ENCODE measurements around the gene VSX2. TPM values are rescaled to one million over a fixed set of nuclear protein-coding genes. Genes with fewer than 3 reads are reported as not detected.

VSX2 gene
- total and polyA plus RNA-seq, 2 of the 13 experiments (the other 11 are each of a cell fraction or from before 2014, with no cell fraction given) = 0.05 TPM; not detected in 1

DNA sequence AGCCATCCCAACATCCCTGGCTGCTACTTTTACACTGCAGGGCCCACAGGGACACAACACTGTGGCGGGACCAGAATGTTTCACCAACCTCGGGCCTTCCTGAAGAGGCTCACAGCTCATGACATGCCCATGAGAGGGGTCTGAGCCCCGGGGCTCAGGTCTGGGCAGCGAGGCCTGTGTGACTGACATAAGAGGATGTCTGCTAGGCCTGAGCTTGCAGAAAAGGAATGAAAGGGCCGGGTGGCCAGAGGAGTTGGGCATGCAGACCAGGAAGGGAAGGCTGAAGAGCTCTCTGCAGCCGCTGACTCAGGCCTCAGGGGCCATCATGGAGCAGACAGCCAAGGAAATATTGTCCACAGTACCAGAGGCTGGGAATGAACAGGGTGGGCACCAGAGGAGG is 18.3 kb upstream of the VSX2 start (continued):
- TF ChIP-seq, protein P1, sequence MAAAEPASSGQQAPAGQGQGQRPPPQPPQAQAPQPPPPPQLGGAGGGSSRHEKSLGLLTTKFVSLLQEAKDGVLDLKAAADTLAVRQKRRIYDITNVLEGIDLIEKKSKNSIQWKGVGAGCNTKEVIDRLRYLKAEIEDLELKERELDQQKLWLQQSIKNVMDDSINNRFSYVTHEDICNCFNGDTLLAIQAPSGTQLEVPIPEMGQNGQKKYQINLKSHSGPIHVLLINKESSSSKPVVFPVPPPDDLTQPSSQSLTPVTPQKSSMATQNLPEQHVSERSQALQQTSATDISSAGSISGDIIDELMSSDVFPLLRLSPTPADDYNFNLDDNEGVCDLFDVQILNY (CRISPR knock-in tag; conservative IDR thresholded peaks at IDR 0.05) = no peak
- TF ChIP-seq, protein P2, sequence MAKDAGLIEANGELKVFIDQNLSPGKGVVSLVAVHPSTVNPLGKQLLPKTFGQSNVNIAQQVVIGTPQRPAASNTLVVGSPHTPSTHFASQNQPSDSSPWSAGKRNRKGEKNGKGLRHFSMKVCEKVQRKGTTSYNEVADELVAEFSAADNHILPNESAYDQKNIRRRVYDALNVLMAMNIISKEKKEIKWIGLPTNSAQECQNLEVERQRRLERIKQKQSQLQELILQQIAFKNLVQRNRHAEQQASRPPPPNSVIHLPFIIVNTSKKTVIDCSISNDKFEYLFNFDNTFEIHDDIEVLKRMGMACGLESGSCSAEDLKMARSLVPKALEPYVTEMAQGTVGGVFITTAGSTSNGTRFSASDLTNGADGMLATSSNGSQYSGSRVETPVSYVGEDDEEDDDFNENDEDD (CRISPR knock-in tag; IDR thresholded peaks at IDR 0.05; ENCODE audit: borderline replicate concordance) = no peak
- TF ChIP-seq SALL1 (CRISPR knock-in tag; IDR thresholded peaks at IDR 0.05) = no peak
- TF ChIP-seq, protein P3, sequence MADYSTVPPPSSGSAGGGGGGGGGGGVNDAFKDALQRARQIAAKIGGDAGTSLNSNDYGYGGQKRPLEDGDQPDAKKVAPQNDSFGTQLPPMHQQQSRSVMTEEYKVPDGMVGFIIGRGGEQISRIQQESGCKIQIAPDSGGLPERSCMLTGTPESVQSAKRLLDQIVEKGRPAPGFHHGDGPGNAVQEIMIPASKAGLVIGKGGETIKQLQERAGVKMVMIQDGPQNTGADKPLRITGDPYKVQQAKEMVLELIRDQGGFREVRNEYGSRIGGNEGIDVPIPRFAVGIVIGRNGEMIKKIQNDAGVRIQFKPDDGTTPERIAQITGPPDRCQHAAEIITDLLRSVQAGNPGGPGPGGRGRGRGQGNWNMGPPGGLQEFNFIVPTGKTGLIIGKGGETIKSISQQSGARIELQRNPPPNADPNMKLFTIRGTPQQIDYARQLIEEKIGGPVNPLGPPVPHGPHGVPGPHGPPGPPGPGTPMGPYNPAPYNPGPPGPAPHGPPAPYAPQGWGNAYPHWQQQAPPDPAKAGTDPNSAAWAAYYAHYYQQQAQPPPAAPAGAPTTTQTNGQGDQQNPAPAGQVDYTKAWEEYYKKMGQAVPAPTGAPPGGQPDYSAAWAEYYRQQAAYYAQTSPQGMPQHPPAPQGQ (CRISPR knock-in tag; IDR thresholded peaks at IDR 0.05; ENCODE audit: borderline replicate concordance) = no peak
- no peak for TF ChIP-seq FOXA3 (CRISPR knock-in tag; IDR thresholded peaks at IDR 0.05)
- TF ChIP-seq PAX8 (CRISPR knock-in tag; IDR thresholded peaks at IDR 0.05; ENCODE audit: borderline replicate concordance) = no peak
- no peak for TF ChIP-seq PAWR (CRISPR knock-in tag; IDR thresholded peaks at IDR 0.05; ENCODE audit: borderline replicate concordance)
- TF ChIP-seq GFI1 (CRISPR knock-in tag; IDR thresholded peaks at IDR 0.05; ENCODE audit: borderline replicate concordance) = no peak

DNA sequence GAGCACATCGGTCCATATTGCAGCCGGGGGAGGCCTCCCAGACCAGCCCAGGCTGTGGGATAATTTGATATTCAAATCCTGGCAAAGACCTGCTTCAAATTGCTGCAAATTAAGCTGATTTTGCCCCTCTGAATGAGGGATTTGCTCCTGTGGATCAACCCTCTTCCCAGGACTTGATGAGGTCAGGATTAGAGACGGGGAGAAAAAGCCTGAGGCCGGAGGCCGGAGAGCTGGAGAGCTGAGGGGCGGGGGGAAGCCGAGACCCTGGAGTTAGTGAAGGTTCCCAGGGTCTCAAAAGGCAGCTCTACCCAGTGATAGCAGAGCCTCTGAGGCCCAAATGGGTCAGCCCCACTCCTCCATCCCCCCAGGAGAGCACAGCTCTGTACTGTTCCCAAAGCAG is 17.5 kb upstream of the VSX2 start:
- DNase-seq (ENCODE audit: low spot score) (no peak), ATAC-seq (no peak), FAIRE-seq (no peak)
- BruUV-seq (replicated peaks) = no TSS peak
- no peak overlapping the region for H3K4me3 ChIP-seq (replicated peaks in 1 of 3; ENCODE audit: insufficient read depth in 1 of 3, low read depth in 2 of 3, low read length in 3 of 3)
- TF ChIP-seq MZF1 (CRISPR knock-in tag; IDR thresholded peaks at IDR 0.05; ENCODE audit: borderline replicate concordance) = no peak
- TF ChIP-seq SYNCRIP (IDR thresholded peaks at IDR 0.05; ENCODE audit: insufficient read depth, low read depth, low read length) = no peak
- H3K79me2 ChIP-seq (ENCODE audit: insufficient read depth, low read length) = no peaks in the 10 kb centered on the region
- no peak overlapping the region for H3K27ac ChIP-seq (ENCODE audit: extremely low read length, insufficient read depth, low read length)
- in situ Hi-C loops (cut with HindIII; ENCODE audit: extremely low pct_ligation_motif_present, low pct_unique_long_range_greater_than_20kb) (no loop called here), intact Hi-C loops (cut with micrococcal nuclease; ENCODE audit: unreplicated experiment) (no loop called here)
- 23% methylated on average over 6 of the region's 7 CpGs for WGBS (ENCODE audit: low lambda C conversion rate)
- POLR2A ChIA-PET = no interaction called here
- no peaks in the 10 kb centered on the region for H4K20me1 ChIP-seq (ENCODE audit: insufficient read depth, low read length)
- no peak overlapping the region for H3K4me2 ChIP-seq (ENCODE audit: low read depth, low read length)
- CTCF ChIA-PET (ENCODE audit: low intra/inter-chr PET ratio, low total read pairs) = no interaction called here
- H3K9ac ChIP-seq (ENCODE audit: insufficient read depth, low read depth, low read length) = no peak overlapping the region
- peaks cover 12% of the 10 kb centered on the region; the same call in 1 of the 2 replicates for H3K4me1 ChIP-seq (ENCODE audit: insufficient read depth, low read length)
- H3K27me3 ChIP-seq (ENCODE audit: control insufficient read depth in 1 of 2, insufficient read depth in 2 of 2, low read length in 2 of 2) = peaks cover 10 to 59% of the 10 kb centered on the region in 2 experiments
- no peaks in the 10 kb centered on the region for H3K36me3 ChIP-seq (replicated peaks in 1 of 2; ENCODE audit: control insufficient read depth in 1 of 2, insufficient read depth in 2 of 2, low read length in 2 of 2)
- no peak overlapping the region for H2AFZ ChIP-seq (ENCODE audit: low read length)
- no peaks in the 10 kb centered on the region for H3K9me3 ChIP-seq (ENCODE audit: low read length)

Data from HepG2 (cell line).